GM19043 (cell line): ENCODE measurements around the gene SNX18.
"Not testable (repeated sequence)": the region's sequence is repeated elsewhere in the genome, so short reads cannot be mapped to it uniquely, and the experiment has no call there.

Experiments
- ATAC-seq: cut with Tn5 transposase; IDR thresholded peaks from one replicate; pipeline ENCODE4 v1.9.1; 2021; ENCODE audit warnings: low read depth; ENCODE audit not compliant: unreplicated experiment

The SNX18 gene

GRCh38 chr5:54518818-54519508 lies 1.4 kb downstream of the SNX18 start:
- ATAC-seq, result no peak

- ATAC-seq, result no peak
Observed at GRCh38 chr5:54519509-54519876, 1.9 kb downstream of the SNX18 start.

DNA sequence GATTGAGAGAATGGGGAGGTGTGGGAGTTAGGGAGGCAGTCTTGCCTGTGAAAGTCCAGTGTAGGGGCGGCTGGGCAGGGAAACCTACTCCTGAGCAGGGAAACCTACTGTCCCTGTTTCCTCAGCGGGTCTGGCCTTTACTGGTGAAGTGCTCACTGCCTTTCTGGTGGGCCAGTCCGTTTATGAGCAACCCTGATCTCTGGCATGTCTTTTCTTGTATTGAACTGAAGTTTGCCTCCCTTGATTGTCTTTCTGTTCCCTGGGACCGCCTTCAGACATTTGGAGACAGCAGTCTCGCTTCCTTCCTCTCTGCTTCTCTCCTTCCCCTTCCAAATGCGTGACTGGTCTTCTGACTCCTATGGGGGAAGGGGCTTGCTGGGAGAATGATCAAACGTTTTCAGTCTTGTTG lies 2.9 kb downstream of the SNX18 start:
- no peak for ATAC-seq

DNA sequence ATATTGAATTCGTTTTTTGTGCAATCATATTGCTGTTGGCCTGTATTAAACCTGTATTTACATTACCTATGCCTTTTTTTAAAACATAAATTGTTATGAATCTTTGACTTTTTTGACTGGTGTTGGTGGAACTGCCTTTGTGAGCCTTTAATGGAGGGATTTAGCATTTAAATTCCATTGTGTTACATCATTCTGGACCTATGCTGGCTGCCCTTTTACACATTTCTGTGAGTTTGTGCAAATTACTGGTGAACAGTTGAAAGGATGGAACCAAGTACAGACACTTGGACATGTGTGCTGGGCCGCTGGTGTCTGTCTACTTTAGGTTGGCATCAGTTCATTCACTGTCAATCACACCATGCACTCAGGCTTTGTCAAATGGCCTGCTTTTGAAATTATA lies 3.4 kb downstream of the SNX18 start:
- ATAC-seq, result no peak

DNA sequence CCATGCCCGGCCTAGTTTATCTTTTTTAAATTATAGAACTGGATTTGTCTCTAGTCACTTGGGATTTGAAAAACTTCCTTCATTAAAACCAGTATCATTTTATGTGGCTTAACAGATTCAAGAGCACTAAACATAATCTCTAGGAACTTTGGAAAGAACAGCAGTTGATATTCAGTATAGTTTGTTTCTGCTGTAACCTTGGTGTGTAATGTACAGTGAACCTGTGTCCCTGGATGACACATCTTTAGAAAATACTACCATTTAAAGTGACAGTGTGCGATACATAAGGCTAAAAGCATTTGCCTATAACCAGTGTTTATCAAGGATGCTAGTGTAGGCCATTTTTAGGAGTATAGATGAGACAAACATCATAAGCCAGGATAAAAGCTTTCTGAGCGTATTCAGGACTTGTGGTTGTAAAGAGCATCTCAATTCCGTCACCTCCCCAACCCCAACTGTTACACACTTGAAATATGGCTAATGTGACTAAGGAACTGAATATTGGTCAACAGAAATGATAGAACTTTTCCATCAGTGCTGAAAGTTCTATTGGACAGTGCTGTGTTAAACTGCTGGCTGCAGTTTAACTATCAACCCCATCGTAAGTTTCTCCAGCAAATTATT lies 4.4 kb downstream of the SNX18 start:
- no peak for ATAC-seq

GRCh38 chr5:54523534-54523933 lies 6.0 kb downstream of the SNX18 start:
- ATAC-seq, result no peak

DNA sequence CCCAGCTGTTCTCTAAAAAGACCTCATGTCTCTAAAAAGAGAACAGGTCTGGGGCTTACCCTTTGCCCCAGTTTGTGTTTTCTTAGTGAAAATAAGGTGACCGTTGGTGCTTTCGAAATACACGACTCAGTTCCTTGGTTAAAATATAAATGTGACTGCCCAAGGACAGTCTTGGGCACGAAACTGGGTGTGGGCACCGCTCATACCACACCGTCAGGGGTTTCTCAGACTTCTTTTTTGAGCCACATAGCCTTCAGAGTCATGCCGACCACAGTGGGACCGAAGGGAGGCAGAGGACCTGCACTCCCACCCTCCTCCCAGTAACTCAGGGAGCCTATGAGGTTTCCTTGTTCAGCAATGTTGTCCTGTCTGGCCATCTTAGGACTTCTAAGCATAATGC lies 6.5 kb downstream of the SNX18 start:
- ATAC-seq, result no peak

- ATAC-seq, result no peak
Observed at GRCh38 chr5:54524704-54525103, 7.1 kb downstream of the SNX18 start.

DNA sequence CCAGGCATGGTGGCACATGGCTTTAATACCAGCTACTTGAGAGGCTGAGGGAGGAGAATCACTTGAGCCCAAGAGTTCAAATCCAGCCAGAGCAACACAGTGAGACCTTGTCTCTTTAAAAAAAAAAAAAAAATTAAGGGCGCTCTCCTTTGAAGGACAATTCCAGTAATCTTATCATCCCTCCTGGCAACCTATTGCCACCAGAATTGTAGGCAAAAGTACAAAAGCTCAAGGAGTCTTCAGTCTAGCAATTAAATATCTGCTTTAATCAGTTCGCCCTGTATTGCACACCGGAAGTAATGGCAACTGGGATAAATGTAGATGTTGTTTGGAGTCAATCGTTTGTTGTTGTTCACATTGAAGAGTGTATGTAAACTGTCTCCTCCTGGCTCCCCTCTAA lies 7.7 kb downstream of the SNX18 start:
- no peak for ATAC-seq

GRCh38 chr5:54525692-54526091 lies 8.1 kb downstream of the SNX18 start:
- no peak for ATAC-seq

DNA sequence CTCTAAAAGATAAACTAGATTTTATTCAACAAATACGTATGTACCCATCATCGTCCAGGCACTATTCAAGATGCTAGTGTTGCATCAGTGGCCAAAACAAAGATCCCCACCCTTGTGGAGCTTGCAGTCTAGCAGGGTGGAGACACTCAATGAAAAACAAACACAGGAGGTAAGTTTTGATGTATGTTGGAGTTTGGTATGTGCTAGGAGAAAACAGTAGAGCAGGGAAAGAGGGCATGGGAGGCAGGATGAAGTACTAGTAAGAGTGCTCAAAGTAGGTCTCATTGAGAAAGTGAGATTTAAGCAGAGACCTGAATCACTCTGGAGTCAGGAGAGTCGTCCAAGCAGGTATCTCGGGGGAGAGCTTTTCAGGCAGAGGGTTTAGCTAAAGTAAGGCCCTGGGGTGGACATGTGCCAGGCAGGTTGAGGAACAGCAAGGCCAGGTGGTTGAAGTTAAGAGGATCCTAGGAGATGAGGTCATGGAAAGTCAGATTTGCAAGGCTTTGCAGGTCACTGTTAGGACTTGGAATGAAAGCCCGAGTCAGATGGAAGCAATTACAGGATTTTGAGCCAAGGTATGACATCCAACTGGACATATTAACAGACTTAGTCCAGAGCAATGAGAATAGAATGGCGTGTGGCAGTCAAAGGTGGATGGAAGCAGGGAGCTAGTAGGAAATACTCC lies 9.2 kb downstream of the SNX18 start:
- ATAC-seq, result no peak

- ATAC-seq, result no peak
Observed at GRCh38 chr5:54528633-54529209, 11.2 kb downstream of the SNX18 start.

DNA sequence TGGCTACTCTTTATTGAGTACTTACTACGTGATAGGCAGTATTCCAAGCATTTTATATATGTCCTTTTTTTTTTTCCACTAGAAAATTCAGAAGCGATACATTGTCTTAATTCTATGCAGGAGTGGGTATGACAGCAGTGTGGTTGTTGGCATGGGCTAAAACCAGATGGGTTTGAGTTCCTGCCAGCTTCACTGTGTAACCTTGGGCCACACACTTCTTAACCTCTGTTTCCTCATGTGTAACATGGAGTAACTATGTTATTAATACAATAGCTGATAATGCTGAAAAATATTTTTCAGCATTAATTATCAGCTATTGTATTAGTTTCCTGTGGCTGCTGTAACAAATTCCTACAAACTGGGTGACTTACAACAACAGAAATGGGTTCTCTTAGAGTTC lies 12.0 kb downstream of the SNX18 start:
- ATAC-seq, result no peak

- ATAC-seq, result no peak
Observed at GRCh38 chr5:54531546-54531945, 14.0 kb downstream of the SNX18 start.

DNA sequence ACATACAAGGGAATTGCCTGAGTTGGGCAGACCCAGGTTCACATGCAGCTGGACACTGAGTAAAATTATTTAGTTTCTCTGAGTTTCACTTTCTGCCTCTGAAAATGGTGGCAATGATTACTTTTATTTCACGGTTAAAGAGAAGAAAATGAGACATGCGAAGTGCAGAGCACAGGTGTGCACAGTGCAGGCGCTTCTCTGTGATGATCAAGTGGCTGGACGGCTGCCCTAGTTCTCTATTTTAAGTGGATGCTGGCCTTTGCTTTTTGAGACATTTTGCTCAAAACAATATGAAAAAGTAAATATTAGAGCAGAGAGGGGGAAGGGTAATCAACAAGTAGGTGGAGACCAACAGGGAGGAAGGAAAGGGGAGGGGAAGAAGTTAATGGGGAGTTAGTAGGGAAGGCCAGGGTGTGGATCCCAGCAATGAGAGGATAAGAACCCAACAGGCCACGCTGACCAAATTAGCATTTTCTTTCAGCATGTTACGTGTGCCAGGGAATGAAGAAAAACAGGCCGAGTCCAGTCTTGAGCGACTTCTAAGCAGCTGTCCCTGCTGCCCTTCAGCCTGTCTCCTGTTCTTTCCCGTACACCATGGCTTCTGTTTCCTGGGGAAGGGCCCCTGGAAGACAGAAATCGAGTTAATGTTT lies 16.1 kb downstream of the SNX18 start:
- ATAC-seq, result no peak

DNA sequence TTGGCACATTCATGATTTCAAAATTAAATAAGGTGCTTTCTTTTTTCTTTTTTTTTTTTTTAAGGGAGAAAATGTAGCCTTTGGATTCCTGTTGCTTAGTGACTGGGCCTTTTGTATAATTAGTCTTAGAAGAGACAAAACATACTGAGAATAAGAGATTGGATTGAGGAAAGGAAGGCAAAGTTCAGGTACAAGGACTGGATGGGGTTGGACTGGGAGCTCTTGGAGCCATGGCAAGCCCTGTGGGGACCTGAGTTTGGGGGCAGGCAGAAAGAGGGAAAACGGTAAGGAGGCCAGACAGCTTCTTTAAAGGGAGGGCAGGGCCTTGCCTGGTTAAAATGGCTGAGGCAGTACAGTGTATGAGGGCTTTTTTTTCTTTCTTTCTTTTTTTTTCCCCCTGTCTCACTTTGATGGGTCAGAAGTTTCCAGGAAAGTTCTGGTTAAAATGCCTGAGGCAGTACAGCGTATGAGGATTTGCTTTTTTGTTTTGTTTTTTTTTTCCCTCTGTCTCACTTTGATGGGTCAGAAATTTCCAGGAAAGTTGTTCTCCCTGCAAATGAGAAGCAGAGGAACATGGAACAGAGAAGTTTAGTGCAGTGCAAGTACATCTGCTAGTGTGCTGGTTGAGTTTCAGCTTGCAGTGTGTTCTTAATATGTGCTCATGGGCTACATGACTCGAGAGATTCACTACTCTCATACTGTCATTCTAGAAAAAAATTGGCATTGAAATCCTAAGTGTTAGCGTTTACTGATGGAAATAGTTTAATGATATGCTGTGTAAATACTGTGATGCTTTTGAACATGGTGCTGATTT lies 16.8 kb downstream of the SNX18 start:
- no peak for ATAC-seq

- ATAC-seq, result no peak
Observed at GRCh38 chr5:54535149-54535844, 17.7 kb downstream of the SNX18 start.

DNA sequence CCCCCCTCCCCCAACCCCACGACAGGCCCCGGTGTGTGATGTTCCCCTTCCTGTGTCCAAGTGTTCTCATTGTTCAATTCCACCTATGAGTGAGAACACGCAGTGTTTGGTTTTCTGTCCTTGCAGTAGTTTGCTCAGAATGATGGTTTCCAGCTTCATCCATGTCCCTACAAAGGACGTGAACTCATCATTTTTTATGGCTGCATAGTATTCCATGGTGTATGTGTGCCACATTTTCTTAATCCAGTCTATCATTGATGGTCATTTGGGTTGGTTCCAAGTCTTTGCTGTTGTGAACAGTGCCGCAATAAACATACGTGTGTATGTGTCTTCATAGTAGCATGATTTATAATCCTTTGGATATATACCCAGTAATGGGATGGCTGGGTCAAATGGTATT lies 18.8 kb downstream of the SNX18 start:
- not testable (repeated sequence) for ATAC-seq

- ATAC-seq, result not testable (repeated sequence)
Observed at GRCh38 chr5:54536861-54537260, 19.3 kb downstream of the SNX18 start.

DNA sequence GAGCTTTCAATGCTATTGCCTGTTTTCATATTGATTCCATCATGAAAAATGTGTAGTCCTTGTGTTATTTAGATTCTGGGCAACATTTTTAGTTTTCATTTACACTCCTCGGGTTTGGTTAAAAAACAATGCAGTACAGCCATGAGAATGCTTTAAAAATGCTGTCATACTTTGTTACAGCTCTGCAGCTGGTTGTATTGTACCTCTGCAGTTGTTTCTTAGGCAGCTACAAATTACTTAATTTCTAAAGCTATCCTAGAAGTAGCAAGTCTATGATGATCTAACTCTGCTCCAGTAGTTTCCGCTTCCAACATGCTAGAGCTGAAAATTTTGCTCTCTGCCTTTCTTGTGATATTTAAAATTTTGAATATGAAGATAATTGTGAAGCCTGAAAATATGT lies 20.2 kb downstream of the SNX18 start:
- ATAC-seq, result no peak
